ENCODE measurements around the gene MAMDC2. TPM values are rescaled to one million over a fixed set of nuclear protein-coding genes. Genes with fewer than 3 reads are reported as not detected.

MAMDC2 gene
- total and polyA plus RNA-seq, 2 of the 8 experiments (the other 6 are each of a cell fraction or from before 2014, with no cell fraction given) = 6.1 to 15.4 TPM

- no peak for FAIRE-seq
- H2AFZ ChIP-seq (ENCODE audit: low read length) = no peak overlapping the region
- no peak overlapping the region for H4K5ac ChIP-seq (ENCODE audit: insufficient read length, low read depth, low read length)
- H3K56ac ChIP-seq (replicated peaks; ENCODE audit: insufficient read length, low read depth, low read length) = no peak overlapping the region
- H3K18ac ChIP-seq (ENCODE audit: extremely low read depth, low read length) = no peak overlapping the region
- 0 out of 8 replicates have a peak, but pooled peaks cover 0 to 3% (median 0%) of the 10 kb centered on the region in 4 experiments for H3K36me3 ChIP-seq (ENCODE audit: control insufficient read depth in 2 of 4, insufficient read depth in 4 of 4, low read length in 3 of 4)
- no peak overlapping the region for H4K8ac ChIP-seq (ENCODE audit: extremely low read depth, insufficient read depth, low read length)
- H2BK15ac ChIP-seq (ENCODE audit: low read length) = no peak overlapping the region
- no peak overlapping the region for H3K23ac ChIP-seq (ENCODE audit: insufficient read length)
- H3K27ac ChIP-seq (ENCODE audit: low read depth, low read length) = no peak overlapping the region
- no peak overlapping the region for H3K9ac ChIP-seq (replicated peaks in 1 of 4; ENCODE audit: extremely low read depth in 1 of 4, low read depth in 3 of 4, low read length in 3 of 4)
- H2BK5ac ChIP-seq (ENCODE audit: low read depth, low read length) = no peak overlapping the region
- H3K9me3 ChIP-seq (ENCODE audit: insufficient read depth in 2 of 2, low read depth in 1 of 2, low read length in 1 of 2) = no peaks in the 10 kb centered on the region
- H3K14ac ChIP-seq (ENCODE audit: insufficient read length) = no peak overlapping the region
- no peaks in the 10 kb centered on the region; the same call in 1 of the 2 replicates for H3K23me2 ChIP-seq (ENCODE audit: low read depth, low read length)
- H3K4me2 ChIP-seq (ENCODE audit: insufficient read depth in 1 of 2, low read depth in 2 of 2, low read length in 2 of 2) = no peak overlapping the region
- H3K4ac ChIP-seq (replicated peaks; ENCODE audit: insufficient read length, low read depth, low read length) = no peak overlapping the region
- H3K79me2 ChIP-seq (ENCODE audit: control insufficient read depth in 1 of 2, insufficient read depth in 2 of 2, low read length in 2 of 2) = no peaks in the 10 kb centered on the region
- H4K91ac ChIP-seq (replicated peaks; ENCODE audit: insufficient read length, low read length) = no peak overlapping the region
- H2AK5ac ChIP-seq (ENCODE audit: low read depth, low read length) = 0 out of 2 replicates have a peak overlapping the region, but pooled peaks have one; percentile 28
- H4K20me1 ChIP-seq (replicated peaks in 1 of 2; ENCODE audit: control insufficient read depth in 1 of 2, insufficient read depth in 2 of 2, low read length in 2 of 2) = no peaks in the 10 kb centered on the region
- ChIA-PET POLR2A (ENCODE audit: partially characterized antibody) (no interaction called here), CTCF (ENCODE audit: partially characterized antibody) (interaction anchor here (1.8 to 13.1 kb wide), 2 partner anchors 7 to 11 kb away, joined by 4 to 113 read pairs; no protein-coding TSS in a partner anchor)
- no peaks in the 10 kb centered on the region for H3K27me3 ChIP-seq (replicated peaks in 1 of 4; ENCODE audit: control insufficient read depth in 3 of 4, extremely low read depth in 1 of 4, insufficient read depth in 3 of 4, low read length in 3 of 4)
- peaks cover 0 to 8% (median 0%) of the 10 kb centered on the region in 4 experiments; a peak in 2 of 7 replicates for H3K4me1 ChIP-seq (replicated peaks in 1 of 4; ENCODE audit: control insufficient read depth in 3 of 4, insufficient read depth in 4 of 4, low read length in 3 of 4)
- no peak overlapping the region for H2BK12ac ChIP-seq (ENCODE audit: low read depth, low read length)
- TF ChIP-seq SAP30 (IDR thresholded peaks at IDR 0.05; ENCODE audit: insufficient read depth, insufficient replicate concordance, low read length) = no peak
- TF ChIP-seq KDM4A (IDR thresholded peaks at IDR 0.05; ENCODE audit: low read depth, low read length, severe bottlenecking) = no peak
- TF ChIP-seq POLR2AphosphoS5 (IDR thresholded peaks at IDR 0.05; ENCODE audit: low read depth, low read length) = no peak
- no peak overlapping the region for H3K4me3 ChIP-seq (ENCODE audit: extremely low read depth in 1 of 4, insufficient read depth in 2 of 4, low read depth in 3 of 4, low read length in 4 of 4)
- DNase-seq (ENCODE audit: low read depth in 1 of 2, low spot score in 2 of 2) = no peak
- no peak overlapping the region for H2BK120ac ChIP-seq (replicated peaks; ENCODE audit: low read depth, low read length)
- H3K79me1 ChIP-seq (ENCODE audit: low read depth, low read length) = no peaks in the 10 kb centered on the region
- no peak overlapping the region for H2BK20ac ChIP-seq (ENCODE audit: low read length)
These were observed 74.2 kb downstream of the MAMDC2 start for GRCh38 chr9:70117835-70118319.

Data from H1 (cell line).